GM12878 (cell line): ENCODE measurements around the gene RIC8B. TPM values are rescaled to one million over a fixed set of nuclear protein-coding genes. Genes with fewer than 3 reads are reported as not detected.

Experiments used
- ATAC-seq: fragments of 200-7000 bp; cut with Tn5 transposase; 3 replicates; pipeline ENCODE4 v1.9.1; 2020; ENCODE audit warnings: mild to moderate bottlenecking, moderate library complexity
- BruUV-seq: library from RNA; stranded (reverse); fragments of 400-500 nt; replicated peaks from 2 replicates; lab custom pipeline; 2021; lab: Mats Ljungman, UMichigan
- CTCF ChIA-PET: fragments of 300-600 bp; sonication (Branson Sonifier 250); formaldehyde crosslinking; extraction: SDS; loops from one replicate; lab custom pipeline; 2021; ENCODE audit warnings: inconsistent platforms; lab: Yijun Ruan, JAX
- POLR2A ChIA-PET: fragments of 350-600 bp; formaldehyde crosslinking; extraction: SDS; loops from one replicate; lab custom pipeline; 2021; ENCODE audit warnings: inconsistent platforms; lab: Charles Lee
- RAD21 ChIA-PET: fragments of 300-600 bp; sonication (Branson Sonifier 250); formaldehyde crosslinking; loops from one replicate; lab custom pipeline; 2023; ENCODE audit warnings: antibody characterized with exemption; ENCODE audit not compliant: unreplicated experiment; lab: Charles Lee
- SMC1A ChIA-PET: fragments of 300-600 bp; sonication (Branson Sonifier 250); formaldehyde crosslinking; loops from one replicate; lab custom pipeline; 2023; ENCODE audit not compliant: unreplicated experiment, uncharacterized antibody; lab: Charles Lee
- DNase-seq: peaks from one replicate; pipeline ENCODE4 v3.0.0-alpha.2; 2011; ENCODE audit warnings: low read depth, low spot score
- FAIRE-seq: peaks from 3 replicates; lab custom pipeline; 2011; peaks lifted over from hg19 to GRCh38; lab: Jason Lieb, UNC
- H2AFZ ChIP-seq: 2 replicates; pipeline ENCODE4 v1.6.0; 2011; ENCODE audit warnings: low read depth, low read length, control low read depth; ENCODE audit not compliant: control insufficient read depth
- H3K27ac ChIP-seq: 2 replicates; pipeline ENCODE4 v1.5.1; 2011; ENCODE audit warnings: control low read depth; ENCODE audit not compliant: control insufficient read depth, insufficient read depth
- H3K27me3 ChIP-seq, 2 experiments: replicated peaks in 1 of 2; 2 replicates each; pipeline versions ENCODE4 v1.6.0 to v1.6.1; 2011; ENCODE audit warnings: low read length in 1 of 2; ENCODE audit not compliant: control insufficient read depth in 2 of 2, insufficient read depth in 2 of 2
- H3K36me3 ChIP-seq, 2 experiments: 2 replicates each; pipeline ENCODE4 v1.5.1; 2011; ENCODE audit warnings: low read length in 1 of 2; ENCODE audit not compliant: control insufficient read depth in 2 of 2, insufficient read depth in 2 of 2
- H3K4me1 ChIP-seq: 2 replicates; pipeline ENCODE4 v1.6.1; 2011; ENCODE audit warnings: mild to moderate bottlenecking, low read length, moderate library complexity, mixed read lengths; ENCODE audit not compliant: control insufficient read depth, insufficient read depth
- H3K4me2 ChIP-seq: 2 replicates; pipeline ENCODE4 v1.6.0; 2011; ENCODE audit warnings: control low read depth; ENCODE audit not compliant: control insufficient read depth, insufficient read depth
- H3K4me3 ChIP-seq: fragments of 200-600 bp; sonication (generic); 2 replicates; pipeline ENCODE4 v1.5.1; 2016
- H3K79me2 ChIP-seq: 2 replicates; pipeline ENCODE4 v1.6.0; 2011; ENCODE audit warnings: low read length; ENCODE audit not compliant: control insufficient read depth, insufficient read depth
- H3K9ac ChIP-seq: 2 replicates; pipeline ENCODE4 v1.8.0; 2011; ENCODE audit warnings: low read length, control low read depth, mixed read lengths; ENCODE audit not compliant: control insufficient read depth, insufficient read depth
- H3K9me3 ChIP-seq: replicated peaks from 3 replicates; pipeline ENCODE4 v1.5.1; 2011; ENCODE audit warnings: mild to moderate bottlenecking, low read length; ENCODE audit not compliant: control insufficient read depth, insufficient read depth
- H4K20me1 ChIP-seq: 2 replicates; pipeline ENCODE4 v1.6.0; 2011; ENCODE audit not compliant: control insufficient read depth, insufficient read depth
- ATF3 ChIP-seq: IDR thresholded peaks from 2 replicates; pipeline ENCODE4 v1.6.1; 2011; ENCODE audit warnings: low read depth, mild to moderate bottlenecking, low read length, moderate library complexity, borderline replicate concordance; ENCODE audit errors: extremely low read depth
- CBX3 ChIP-seq: fragments of 200-600 bp; sonication (generic); IDR thresholded peaks from 2 replicates; pipeline ENCODE4 v1.6.1; 2016; ENCODE audit warnings: low read depth, borderline replicate concordance
- E4F1 ChIP-seq: fragments of 450-650 bp; IDR thresholded peaks from 2 replicates; pipeline ENCODE4 v1.6.1; 2018; ENCODE audit warnings: borderline replicate concordance, mild to moderate bottlenecking; ENCODE audit not compliant: partially characterized antibody
- ESRRA ChIP-seq: IDR thresholded peaks from 2 replicates; pipeline ENCODE4 v1.6.1; 2012; ENCODE audit warnings: mild to moderate bottlenecking, low read length, improper control_type of control experiment
- IRF5 ChIP-seq: fragments of 450-650 bp; IDR thresholded peaks from 2 replicates; pipeline ENCODE4 v1.6.1; 2017; ENCODE audit warnings: borderline replicate concordance
- MLLT1 ChIP-seq: fragments of 450-650 bp; IDR thresholded peaks from 2 replicates; pipeline ENCODE4 v1.6.1; 2016; ENCODE audit warnings: mild to moderate bottlenecking
- MTA2 ChIP-seq: fragments of 450-650 bp; IDR thresholded peaks from 2 replicates; pipeline ENCODE4 v1.6.1; 2016; ENCODE audit warnings: low read depth, mild to moderate bottlenecking, moderate library complexity
- MYC ChIP-seq: IDR thresholded peaks from 2 replicates; pipeline ENCODE4 v1.6.1; 2011; ENCODE audit warnings: mild to moderate bottlenecking, low read length, moderate library complexity, inconsistent platforms; ENCODE audit not compliant: insufficient read depth, insufficient replicate concordance, insufficient read length, severe bottlenecking
- NR2C2 ChIP-seq: IDR thresholded peaks from 2 replicates; pipeline ENCODE4 v1.6.1; 2011; ENCODE audit warnings: borderline replicate concordance, low read depth; ENCODE audit not compliant: control insufficient read depth, insufficient read length
- NRF1 ChIP-seq: conservative IDR thresholded peaks from 2 replicates; pipeline ENCODE4 v1.6.1; 2011; ENCODE audit warnings: mild to moderate bottlenecking, low read depth, low read length, improper control_type of control experiment
- PAX5 ChIP-seq: IDR thresholded peaks from 2 replicates; pipeline ENCODE4 v1.6.1; 2011; ENCODE audit warnings: low read depth, low read length, borderline replicate concordance
- RELA ChIP-seq: fragments of 450-650 bp; IDR thresholded peaks from 2 replicates; pipeline ENCODE4 v1.8.0; 2014; ENCODE audit warnings: borderline replicate concordance; ENCODE audit not compliant: partially characterized antibody
- RUNX3 ChIP-seq: IDR thresholded peaks from 2 replicates; pipeline ENCODE4 v1.6.1; 2012; ENCODE audit warnings: low read length, inconsistent platforms
- SRF ChIP-seq, 2 experiments: IDR thresholded peaks; 2 replicates each; pipeline ENCODE4 v1.6.1; 2011; ENCODE audit warnings: low read depth in 2 of 2, low read length in 2 of 2, mild to moderate bottlenecking in 1 of 2, moderate library complexity in 1 of 2
- STAT3 ChIP-seq: IDR thresholded peaks from 2 replicates; pipeline ENCODE4 v1.6.1; 2011; ENCODE audit warnings: low read depth, low read length, improper control_type of control experiment
- YY1 ChIP-seq: IDR thresholded peaks from 2 replicates; pipeline ENCODE4 v1.6.1; 2011; ENCODE audit warnings: low read depth, mild to moderate bottlenecking, low read length
- WGBS: methylation state at CpG from one replicate; pipeline ENCODE4 v1.1.6; 2016; ENCODE audit warnings: low lambda C conversion rate; ENCODE audit not compliant: insufficient replicate concordance, insufficient coverage; ENCODE audit errors: missing lambda C conversion rate; 5-methylcytosine and 5-hydroxymethylcytosine counted together
- in situ Hi-C: fragments of 300-500 bp; cut with MboI; formaldehyde crosslinking; loops from 9 replicates; pipeline ENCODE4 v1.14.3; 2018; ENCODE audit warnings: mixed read lengths
- intact Hi-C: fragments of 100-400 bp; cut with micrococcal nuclease; formaldehyde crosslinking; loops from one replicate; pipeline ENCODE4 v1.14.2; 2022; ENCODE audit not compliant: unreplicated experiment
- polyA plus RNA-seq, 11 experiments: library from polyadenylated mRNA; depleted of rRNA in 4 of 11; unstranded in 6 of 11; stranded (reverse) in 5 of 11; fragments of >200 nt; fragmentation: Nextera tagmentation in 4 of 11; fragmentation: Illumina TruSeq in 1 of 11; extraction: Ambion mirVana in 4 of 11; extraction: Trizol in 1 of 11; gene quantifications; 1 replicate in 1 of 11; 2 replicates in 10 of 11; pipeline versions ENCODE4 v1.2.1 to v1.2.3, GENCODE V29; 2011 to 2016; ENCODE audit warnings: inconsistent platforms in 2 of 11, missing spikeins in 2 of 11, low read depth in 1 of 11
- total RNA-seq, 4 experiments: library from RNA; depleted of rRNA in 3 of 4; stranded (reverse); fragments of >200 nt in 3 of 4; fragmentation: Illumina TruSeq in 1 of 4; extraction: Trizol in 1 of 4; gene quantifications; 2 replicates each; pipeline versions ENCODE4 v1.2.1 to v1.2.3, GENCODE V29; 2013 to 2021

Gene RIC8B
- total and polyA plus RNA-seq, 10 of the 15 experiments (the other 5 are each of a cell fraction or from before 2014, with no cell fraction given) = 2.3 to 10.8 (median 6.2) TPM

GRCh38 chr12:106764738-106765137 is 9.7 kb upstream of the RIC8B start (continued):
- TF ChIP-seq SRF (IDR thresholded peaks at IDR 0.05; ENCODE audit: low read depth in 2 of 2, low read length in 2 of 2) = no peak
- no peak for TF ChIP-seq NR2C2
- TF ChIP-seq RELA = no peak
- no peak for TF ChIP-seq PAX5
- TF ChIP-seq, all 136 proteins: peak for 0

- no TSS peak for BruUV-seq
- no peak overlapping the region for H3K4me3 ChIP-seq
- H4K20me1 ChIP-seq = no peaks in the 10 kb centered on the region
- H3K4me2 ChIP-seq = no peak overlapping the region
- no peaks in the 10 kb centered on the region for H3K36me3 ChIP-seq
- no peak for DNase-seq
- ATAC-seq = no peak
- no peaks in the 10 kb centered on the region for H3K9me3 ChIP-seq
- intact Hi-C loops = no loop called here
- H3K27me3 ChIP-seq = no peaks in the 10 kb centered on the region
- no peaks in the 10 kb centered on the region for H3K79me2 ChIP-seq
- FAIRE-seq = no peak
- ChIA-PET SMC1A (interaction anchor here (0.7 to 1.3 kb wide), 3 partner anchors 8 to 76 kb away, joined by 3 read pairs; no protein-coding TSS in a partner anchor), RAD21 (interaction anchor here (1.5 kb wide), 1 partner anchor 17 kb away, joined by 3 read pairs; no protein-coding TSS in a partner anchor), POLR2A (no interaction called here), CTCF (interaction anchor here (0.7 to 1.2 kb wide), 2 partner anchors 29 to 44 kb away, joined by 3 read pairs; no protein-coding TSS in a partner anchor)
- H3K9ac ChIP-seq = no peak overlapping the region
- H2AFZ ChIP-seq = no peak overlapping the region
- H3K4me1 ChIP-seq = peaks cover 15% of the 10 kb centered on the region; the same call in 1 of the 2 replicates
- in situ Hi-C loops = no loop called here
- H3K27ac ChIP-seq = no peak overlapping the region
- WGBS = 69% methylated on average over 8 of the region's 8 CpGs
- no peak for TF ChIP-seq STAT3
- no peak for TF ChIP-seq MTA2
- TF ChIP-seq CBX3 = no peak
- TF ChIP-seq IRF5 = no peak
- no peak for TF ChIP-seq E4F1
- TF ChIP-seq ESRRA = no peak
- no peak for TF ChIP-seq NRF1
- no peak for TF ChIP-seq MYC
- no peak for TF ChIP-seq ATF3
- TF ChIP-seq RUNX3 = no peak
- TF ChIP-seq MLLT1 = no peak
- TF ChIP-seq YY1 = no peak
These were observed 8.1 kb upstream of the RIC8B start for GRCh38 chr12:106766393-106766826.
